ENCODE measurements around the gene SETD2. TPM values are rescaled to one million over a fixed set of nuclear protein-coding genes. Genes with fewer than 3 reads are reported as not detected.

The SETD2 gene
- total and polyA plus RNA-seq, 2 of the 8 experiments (the other 6 are each of a cell fraction or from before 2014, with no cell fraction given) = 15.7 to 46.3 TPM

GRCh38 chr3:47000198-47000815 lies 163.6 kb downstream of the SETD2 start:
- Histone ChIP-seq H2BK20ac (ENCODE audit: low read length) (no peak overlapping the region), H3K23me2 (ENCODE audit: low read depth, low read length) (no peaks in the 10 kb centered on the region), H3K4me1 (replicated peaks in 1 of 4; ENCODE audit: control insufficient read depth in 3 of 4, insufficient read depth in 4 of 4, low read length in 3 of 4) (peaks cover 0 to 3% (median 1%) of the 10 kb centered on the region in 4 experiments; a peak in 3 of 7 replicates), H3K4me3 (ENCODE audit: extremely low read depth in 1 of 4, insufficient read depth in 2 of 4, low read depth in 3 of 4, low read length in 4 of 4) (no peak overlapping the region), H3K79me2 (ENCODE audit: control insufficient read depth in 1 of 2, insufficient read depth in 2 of 2, low read length in 2 of 2) (no peaks in the 10 kb centered on the region), H4K91ac (replicated peaks; ENCODE audit: insufficient read length, low read length) (no peak overlapping the region), H3K4me2 (ENCODE audit: insufficient read depth in 1 of 2, low read depth in 2 of 2, low read length in 2 of 2) (no peak overlapping the region), H3K4ac (replicated peaks; ENCODE audit: insufficient read length, low read depth, low read length) (no peak overlapping the region), H4K20me1 (replicated peaks in 1 of 2; ENCODE audit: control insufficient read depth in 1 of 2, insufficient read depth in 2 of 2, low read length in 2 of 2) (peaks cover 3 to 25% of the 10 kb centered on the region in 2 experiments), H4K8ac (ENCODE audit: extremely low read depth, insufficient read depth, low read length) (no peak overlapping the region), H3K14ac (ENCODE audit: insufficient read length) (no peak overlapping the region), H4K5ac (ENCODE audit: insufficient read length, low read depth, low read length) (no peak overlapping the region), H3K9ac (replicated peaks in 1 of 4; ENCODE audit: extremely low read depth in 1 of 4, low read depth in 3 of 4, low read length in 3 of 4) (no peak overlapping the region), H2BK5ac (ENCODE audit: low read depth, low read length) (no peak overlapping the region), H3K9me3 (ENCODE audit: insufficient read depth in 2 of 2, low read depth in 1 of 2, low read length in 1 of 2) (no peaks in the 10 kb centered on the region), H3K27me3 (replicated peaks in 1 of 4; ENCODE audit: control insufficient read depth in 3 of 4, extremely low read depth in 1 of 4, insufficient read depth in 3 of 4, low read length in 3 of 4) (no peaks in the 10 kb centered on the region), H2BK120ac (replicated peaks; ENCODE audit: low read depth, low read length) (no peak overlapping the region), H3K18ac (ENCODE audit: extremely low read depth, low read length) (no peak overlapping the region), H3K27ac (ENCODE audit: low read depth, low read length) (no peak overlapping the region), H2AK5ac (ENCODE audit: low read depth, low read length) (no peak overlapping the region), H3K79me1 (ENCODE audit: low read depth, low read length) (no peaks in the 10 kb centered on the region), H3K56ac (replicated peaks; ENCODE audit: insufficient read length, low read depth, low read length) (no peak overlapping the region), H2AFZ (ENCODE audit: low read length) (no peak overlapping the region), H3K23ac (ENCODE audit: insufficient read length) (no peak overlapping the region), H2BK12ac (ENCODE audit: low read depth, low read length) (no peak overlapping the region), H3K36me3 (ENCODE audit: control insufficient read depth in 2 of 4, insufficient read depth in 4 of 4, low read length in 3 of 4) (peaks cover 3 to 18% (median 16%) of the 10 kb centered on the region in 4 experiments; a peak in 6 of 8 replicates), H2BK15ac (ENCODE audit: low read length) (no peak overlapping the region)
- DNase-seq (ENCODE audit: low read depth in 1 of 2, low spot score in 2 of 2) = no peak
- ChIA-PET POLR2A (ENCODE audit: partially characterized antibody) (no interaction called here), CTCF (ENCODE audit: partially characterized antibody) (interaction anchor here (1.0 to 14.2 kb wide), 4 partner anchors 9 to 77 kb away, joined by 3 to 130 read pairs (median 54); partner anchors contain the start of genes CCDC12 and NBEAL2)
- no peak for FAIRE-seq
- 91% methylated on average over 5 of the region's 10 CpGs; no CpG with 5 or more reads in 1 of the 2 experiments for WGBS, 2 experiments (ENCODE audit: extremely low coverage in 1 of 2, insufficient coverage in 1 of 2, insufficient read length in 1 of 2, insufficient replicate concordance in 2 of 2, low coverage in 1 of 2, low lambda C conversion rate in 2 of 2, missing lambda C conversion rate in 1 of 2)
- TF ChIP-seq POU5F1 (IDR thresholded peaks at IDR 0.05; ENCODE audit: low read depth, low read length) = no peak
- no peak for TF ChIP-seq EGR1 (IDR thresholded peaks at IDR 0.05; ENCODE audit: borderline replicate concordance, low read depth, low read length)
- no peak for TF ChIP-seq YY1 (IDR thresholded peaks at IDR 0.05; ENCODE audit: low read depth, low read length)
- no peak for TF ChIP-seq GTF2F1 (IDR thresholded peaks at IDR 0.05; ENCODE audit: borderline replicate concordance, low read depth, low read length)
- TF ChIP-seq JUN (IDR thresholded peaks at IDR 0.05; ENCODE audit: low read depth, low read length) = no peak
- TF ChIP-seq CBX8 (IDR thresholded peaks at IDR 0.05; ENCODE audit: borderline replicate concordance, low read depth, low read length) = no peak
- TF ChIP-seq USF2 (IDR thresholded peaks at IDR 0.05; ENCODE audit: low read length) = no peak
- TF ChIP-seq SIRT6 (IDR thresholded peaks at IDR 0.05; ENCODE audit: low read length) = no peak
- no peak for TF ChIP-seq NRF1 (IDR thresholded peaks at IDR 0.05; ENCODE audit: low read depth, low read length)
- TF ChIP-seq POLR2A (IDR thresholded peaks at IDR 0.05; ENCODE audit: control extremely low read depth in 1 of 2, low read depth in 2 of 2, low read length in 2 of 2) = no peak
- no peak for TF ChIP-seq SUZ12 (IDR thresholded peaks at IDR 0.05; ENCODE audit: low read length)
- no peak for TF ChIP-seq BRCA1 (IDR thresholded peaks at IDR 0.05; ENCODE audit: low read depth, low read length)
- no peak for TF ChIP-seq TBP (IDR thresholded peaks at IDR 0.05; ENCODE audit: low read depth, low read length)

Data from H1 (cell line).